HepG2 (cell line): ENCODE results near the gene PACSIN1. TPM values are rescaled to one million over a fixed set of nuclear protein-coding genes. Genes with fewer than 3 reads are reported as not detected.

ENCODE experiments used
- ARNT ChIP-seq: fragments of 450-650 bp; IDR thresholded peaks from 2 replicates; pipeline ENCODE4 v1.6.1; 2017
- CENPBD1 ChIP-seq: sonication (generic); formaldehyde crosslinking; IDR thresholded peaks from 2 replicates; pipeline ENCODE4 v1.8.0; 2022; ENCODE audit warnings: missing genetic modification reagents, low read depth, mild to moderate bottlenecking, borderline replicate concordance
- CREB3 ChIP-seq: sonication (generic); formaldehyde crosslinking; IDR thresholded peaks from 2 replicates; pipeline ENCODE4 v1.5.0; 2020; ENCODE audit warnings: missing genetic modification reagents
- EEA1 ChIP-seq: sonication (generic); formaldehyde crosslinking; IDR thresholded peaks from 2 replicates; pipeline ENCODE4 v1.5.1; 2020; ENCODE audit warnings: mild to moderate bottlenecking, missing genetic modification reagents, borderline replicate concordance
- GATAD2A ChIP-seq: IDR thresholded peaks from 2 replicates; pipeline ENCODE4 v1.6.1; 2016
- GTF2F1 ChIP-seq: fragments of 150-350 bp; IDR thresholded peaks from 2 replicates; pipeline ENCODE4 v1.6.1; 2014; ENCODE audit warnings: low read length
- JARID2 ChIP-seq: sonication (generic); formaldehyde crosslinking; IDR thresholded peaks from 2 replicates; pipeline ENCODE4 v1.8.1; 2023; ENCODE audit warnings: missing genetic modification reagents, inconsistent platforms; ENCODE audit not compliant: insufficient replicate concordance
- KDM2A ChIP-seq: sonication (generic); formaldehyde crosslinking; IDR thresholded peaks from 2 replicates; pipeline ENCODE4 v1.4.0; 2020; ENCODE audit warnings: low read depth, missing genetic modification reagents, borderline replicate concordance
- LRRFIP1 ChIP-seq: sonication (generic); formaldehyde crosslinking; conservative IDR thresholded peaks from 2 replicates; pipeline ENCODE4 v1.4.0; 2020; ENCODE audit warnings: missing genetic modification reagents
- MED1 ChIP-seq: sonication (generic); formaldehyde crosslinking; IDR thresholded peaks from 2 replicates; pipeline ENCODE4 v1.4.0; 2020; ENCODE audit warnings: missing genetic modification reagents
- NFATC3 ChIP-seq: sonication (generic); formaldehyde crosslinking; IDR thresholded peaks from 2 replicates; pipeline ENCODE4 v1.5.1; 2020; ENCODE audit warnings: mild to moderate bottlenecking, missing genetic modification reagents
- NFKB2 ChIP-seq: sonication (generic); formaldehyde crosslinking; IDR thresholded peaks from 2 replicates; pipeline ENCODE4 v1.4.0; 2020; ENCODE audit warnings: missing genetic modification reagents, borderline replicate concordance
- PHF20 ChIP-seq: sonication (generic); formaldehyde crosslinking; IDR thresholded peaks from 2 replicates; pipeline ENCODE4 v1.5.0; 2020; ENCODE audit warnings: mild to moderate bottlenecking, missing genetic modification reagents
- PHF8 ChIP-seq: sonication (generic); formaldehyde crosslinking; IDR thresholded peaks from 2 replicates; pipeline ENCODE4 v1.5.0; 2020; ENCODE audit warnings: missing genetic modification reagents
- RAD21 ChIP-seq: fragments of 450-650 bp; formaldehyde crosslinking; IDR thresholded peaks from 2 replicates; pipeline ENCODE4 v1.5.0; 2020; ENCODE audit warnings: mild to moderate bottlenecking
- RBAK ChIP-seq: sonication (generic); formaldehyde crosslinking; IDR thresholded peaks from 2 replicates; pipeline ENCODE4 v1.5.1; 2020; ENCODE audit warnings: mild to moderate bottlenecking, missing genetic modification reagents
- RXRA ChIP-seq: sonication (generic); formaldehyde crosslinking; IDR thresholded peaks from 2 replicates; pipeline ENCODE4 v1.5.1; 2020; ENCODE audit warnings: missing genetic modification reagents
- SP4 ChIP-seq: sonication (generic); formaldehyde crosslinking; IDR thresholded peaks from 2 replicates; pipeline ENCODE4 v1.8.1; 2023; ENCODE audit warnings: mild to moderate bottlenecking, missing genetic modification reagents
- STAT5B ChIP-seq: sonication (generic); formaldehyde crosslinking; IDR thresholded peaks from 2 replicates; pipeline ENCODE4 v1.4.0; 2020; ENCODE audit warnings: missing genetic modification reagents
- TEAD3 ChIP-seq: optimal IDR thresholded peaks from 2 replicates; pipeline ENCODE3; 2016; ENCODE audit warnings: borderline replicate concordance
- WIZ ChIP-seq: sonication (generic); formaldehyde crosslinking; IDR thresholded peaks from 2 replicates; pipeline ENCODE4 v1.5.1; 2020; ENCODE audit warnings: mild to moderate bottlenecking, missing genetic modification reagents
- ZBTB2 ChIP-seq: sonication (generic); formaldehyde crosslinking; IDR thresholded peaks from 2 replicates; pipeline ENCODE4 v1.8.0; 2022; ENCODE audit warnings: low read depth, missing genetic modification reagents
- ZNF350 ChIP-seq: sonication (generic); formaldehyde crosslinking; IDR thresholded peaks from 2 replicates; pipeline ENCODE4 v1.4.0; 2020; ENCODE audit warnings: mild to moderate bottlenecking, low read depth, missing genetic modification reagents, borderline replicate concordance
- ZNF577 ChIP-seq: sonication (generic); formaldehyde crosslinking; IDR thresholded peaks from 2 replicates; pipeline ENCODE4 v1.4.0; 2020; ENCODE audit warnings: mild to moderate bottlenecking, low read depth, missing genetic modification reagents, borderline replicate concordance
- ZNF768 ChIP-seq: sonication (generic); formaldehyde crosslinking; IDR thresholded peaks from 2 replicates; pipeline ENCODE4 v1.4.0; 2020; ENCODE audit warnings: missing genetic modification reagents
- polyA plus RNA-seq, 8 experiments: library from polyadenylated mRNA; depleted of rRNA in 3 of 8; stranded (reverse) in 7 of 8; unstranded in 1 of 8; fragments of >200 nt; fragmentation: Illumina TruSeq in 4 of 8; extraction: Trizol in 4 of 8; gene quantifications; 2 replicates each; pipeline versions ENCODE4 v1.2.1 to v1.2.3, GENCODE V29; 2011 to 2016; ENCODE audit warnings: low read depth in 4 of 8, missing spikeins in 1 of 8, mixed read lengths in 1 of 8; ENCODE audit not compliant: insufficient read depth in 1 of 8
- total RNA-seq, 5 experiments: library from RNA; depleted of rRNA; stranded (reverse); fragments of >200 nt; fragmentation: Illumina TruSeq; extraction: Trizol; gene quantifications; 2 replicates each; pipeline ENCODE4 v1.2.3, GENCODE V29; 2016; ENCODE audit warnings: low read depth in 1 of 5

Gene PACSIN1
- total and polyA plus RNA-seq, 2 of the 13 experiments (the other 11 are each of a cell fraction or from before 2014, with no cell fraction given): not detected

GRCh38 chr6:34425498-34426410 lies 40.1 kb upstream of the PACSIN1 start, which contains the start of gene RPS10 (continued):
- TF ChIP-seq ZNF577 (CRISPR knock-in tag) (0 out of 2 replicates have a peak, but pooled peaks have one; percentile 71), SP4 (CRISPR knock-in tag) (peak; percentile 74; the same call in 1 of the 2 replicates), GTF2F1 (no peak), KDM2A (CRISPR knock-in tag) (peak; percentile 80; the same call in 1 of the 2 replicates), EEA1 (CRISPR knock-in tag) (peak; percentile 92), TEAD3 (CRISPR knock-in tag) (peak; percentile 68), CENPBD1 (CRISPR knock-in tag) (peak; percentile 88; the same call in 1 of the 2 replicates), LRRFIP1 (no peak), NFATC3 (CRISPR knock-in tag) (0 out of 2 replicates have a peak, but pooled peaks have one; percentile 32), ZBTB2 (CRISPR knock-in tag) (no peak), NFKB2 (CRISPR knock-in tag) (peak; percentile 92), ARNT (no peak), RXRA (peak; percentile 68), JARID2 (peak; percentile 34), GATAD2A (CRISPR knock-in tag) (no peak), RBAK (no peak), RAD21 (CRISPR knock-in tag) (peak; percentile 56), CREB3 (CRISPR knock-in tag) (no peak), MED1 (CRISPR knock-in tag) (peak; percentile 60; the same call in 1 of the 2 replicates), PHF20 (CRISPR knock-in tag) (peak; percentile 92), STAT5B (no peak), ZNF350 (peak; percentile 95), ZNF768 (CRISPR knock-in tag) (peak; percentile 63; the same call in 1 of the 2 replicates), WIZ (CRISPR knock-in tag) (peak; percentile 88; the same call in 1 of the 2 replicates), PHF8 (CRISPR knock-in tag) (peak; percentile 86)
